Skeletal muscle satellite cell (primary cell): ENCODE data around the gene SMIM5.

Experiments used
- H3K27me3 ChIP-seq: 2 replicates; pipeline ENCODE4 v1.7.0; 2013; ENCODE audit warnings: low read length; ENCODE audit not compliant: control insufficient read depth, insufficient read depth
- H3K36me3 ChIP-seq: 2 replicates; pipeline ENCODE4 v1.7.0; 2013; ENCODE audit warnings: mild to moderate bottlenecking, control low read depth, low read length; ENCODE audit not compliant: insufficient read depth
- H3K4me1 ChIP-seq: 2 replicates; pipeline ENCODE4 v1.7.0; 2013; ENCODE audit warnings: low read length; ENCODE audit not compliant: control insufficient read depth, insufficient read depth
- H3K4me2 ChIP-seq: 2 replicates; pipeline ENCODE4 v1.7.0; 2013; ENCODE audit warnings: mild to moderate bottlenecking, low read length
- H3K4me3 ChIP-seq: 2 replicates; pipeline ENCODE4 v1.7.0; 2013; ENCODE audit warnings: low read length
- H3K9ac ChIP-seq: 2 replicates; pipeline ENCODE4 v1.7.0; 2013; ENCODE audit warnings: mild to moderate bottlenecking, low read depth, low read length, moderate library complexity
- H3K9me3 ChIP-seq: replicated peaks from 2 replicates; pipeline ENCODE4 v1.7.0; 2013; ENCODE audit warnings: mild to moderate bottlenecking, control low read depth, low read length

The SMIM5 gene

GRCh38 chr17:75607086-75607485 is 26.1 kb upstream of the SMIM5 start:
- Histone ChIP-seq H3K9me3 (no peaks in the 10 kb centered on the region), H3K36me3 (no peaks in the 10 kb centered on the region)

DNA sequence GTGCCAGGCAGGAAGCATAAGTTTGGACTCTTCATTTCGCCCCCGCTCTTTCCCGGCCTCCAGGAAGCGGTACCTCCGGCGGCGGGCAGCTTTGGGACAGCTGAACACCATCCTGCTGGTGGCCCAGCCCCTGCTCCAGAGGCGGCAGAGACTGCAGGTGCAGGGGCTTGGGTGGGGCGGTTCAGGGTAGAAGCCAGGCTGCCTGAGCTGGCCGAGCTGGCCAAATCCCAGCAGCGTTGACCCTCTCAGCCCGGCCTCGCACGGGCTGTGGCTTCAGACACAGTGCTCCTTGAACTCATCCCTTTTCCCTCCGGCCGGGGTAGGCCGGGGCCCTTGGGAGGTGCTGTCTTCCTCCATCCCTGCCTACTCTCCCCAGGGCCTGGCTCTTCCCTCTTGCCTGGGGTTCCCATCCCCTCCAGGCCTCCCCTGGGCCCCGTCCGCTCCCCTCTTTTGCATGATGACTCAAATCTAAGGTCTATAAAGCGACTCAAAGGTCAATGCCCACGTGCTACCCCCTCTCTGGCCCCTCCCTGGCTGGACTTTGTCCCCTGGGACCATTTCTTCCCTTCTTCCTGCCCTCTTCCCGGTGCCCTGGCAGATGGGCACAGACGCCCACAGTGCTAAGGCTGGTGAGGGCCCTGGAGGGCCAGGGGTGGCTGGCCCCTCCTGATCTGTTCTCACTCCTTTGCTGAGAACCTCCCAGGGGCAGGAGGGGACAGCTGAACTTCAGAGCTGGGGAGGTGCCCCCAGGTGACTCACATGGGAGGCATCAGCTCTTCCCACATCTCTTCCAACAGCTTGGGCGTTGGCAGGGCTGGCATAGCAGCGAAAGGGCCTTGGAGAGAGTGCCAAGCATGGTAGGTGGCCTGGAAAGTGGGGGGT is 22.9 kb upstream of the SMIM5 start:
- H3K9me3 ChIP-seq: no peaks in the 10 kb centered on the region
- no peaks in the 10 kb centered on the region for H3K36me3 ChIP-seq
- no peak overlapping the region for H3K4me3 ChIP-seq
- H3K9ac ChIP-seq: no peak overlapping the region
- H3K4me2 ChIP-seq: no peak overlapping the region
- no peaks in the 10 kb centered on the region for H3K27me3 ChIP-seq
- peaks cover 6% of the 10 kb centered on the region for H3K4me1 ChIP-seq

More at GRCh38 chr17:75607086-75607485, 26.1 kb upstream of the SMIM5 start:
- Histone ChIP-seq H3K9ac (no peak overlapping the region), H3K4me1 (peaks cover 18% of the 10 kb centered on the region), H3K27me3 (no peaks in the 10 kb centered on the region), H3K4me2 (no peak overlapping the region), H3K4me3 (no peak overlapping the region)

DNA sequence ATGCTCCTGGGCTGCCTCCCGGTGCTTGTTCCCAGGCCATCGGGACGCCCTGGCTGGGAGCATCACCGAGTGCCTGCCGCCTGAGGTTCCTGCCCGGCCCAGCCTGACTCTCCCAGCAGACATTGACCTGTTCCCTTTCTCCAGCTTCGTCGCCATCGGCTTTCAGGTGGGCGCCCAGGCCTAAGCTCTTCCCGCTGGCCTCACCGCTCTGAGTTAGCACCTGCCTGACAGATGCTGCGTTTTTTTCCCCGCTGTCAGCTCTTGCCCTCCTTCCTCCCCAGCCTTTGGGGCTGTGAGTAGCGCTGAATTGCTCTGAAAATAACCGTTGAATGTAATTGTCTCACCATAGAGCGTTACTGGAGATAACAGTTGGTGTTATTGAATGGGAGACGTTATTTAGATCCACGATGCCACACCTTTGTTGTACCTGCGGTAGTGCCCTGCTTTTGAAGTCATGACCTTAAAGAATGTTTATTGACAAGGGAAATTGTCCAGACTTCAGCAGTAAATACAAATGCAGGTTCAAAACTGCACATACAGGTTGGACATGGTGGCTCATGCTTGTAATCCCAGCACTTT is 21.3 kb upstream of the SMIM5 start:
- H3K4me2 ChIP-seq: no peak overlapping the region
- H3K4me1 ChIP-seq: peaks cover 6% of the 10 kb centered on the region
- H3K27me3 ChIP-seq: no peaks in the 10 kb centered on the region
- no peaks in the 10 kb centered on the region for H3K9me3 ChIP-seq
- no peak overlapping the region for H3K9ac ChIP-seq
- no peak overlapping the region for H3K4me3 ChIP-seq
- H3K36me3 ChIP-seq: no peaks in the 10 kb centered on the region

GRCh38 chr17:75612906-75613626 is 20.2 kb upstream of the SMIM5 start:
- no peaks in the 10 kb centered on the region for H3K9me3 ChIP-seq
- H3K36me3 ChIP-seq: no peaks in the 10 kb centered on the region
- H3K27me3 ChIP-seq: no peaks in the 10 kb centered on the region
- peaks cover 6% of the 10 kb centered on the region for H3K4me1 ChIP-seq
- no peak overlapping the region for H3K4me3 ChIP-seq
- H3K4me2 ChIP-seq: no peak overlapping the region
- H3K9ac ChIP-seq: no peak overlapping the region

DNA sequence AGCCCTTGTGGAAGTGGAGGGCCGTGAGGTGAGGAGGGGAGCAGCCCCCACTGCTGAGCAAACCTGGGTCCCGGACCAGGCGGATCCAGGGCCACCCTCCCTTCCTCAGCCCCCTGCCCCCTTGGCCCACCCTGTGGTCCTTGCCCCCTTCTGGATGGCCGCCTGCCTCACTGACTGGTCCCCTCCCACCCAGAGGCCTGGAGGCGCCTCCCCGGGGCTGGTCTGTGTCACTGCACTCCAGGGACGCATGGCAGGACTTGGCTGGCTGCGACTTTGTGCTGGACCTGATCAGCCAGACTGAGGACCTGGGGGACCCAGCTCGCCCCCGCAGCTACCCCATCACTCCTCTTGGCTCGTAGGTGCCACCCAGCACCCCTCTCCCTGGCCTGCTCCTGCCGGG is 19.2 kb upstream of the SMIM5 start:
- Histone ChIP-seq H3K4me3 (no peak overlapping the region), H3K4me2 (no peak overlapping the region), H3K36me3 (no peaks in the 10 kb centered on the region), H3K9me3 (no peaks in the 10 kb centered on the region), H3K27me3 (no peaks in the 10 kb centered on the region), H3K4me1 (peaks cover 6% of the 10 kb centered on the region), H3K9ac (no peak overlapping the region)

DNA sequence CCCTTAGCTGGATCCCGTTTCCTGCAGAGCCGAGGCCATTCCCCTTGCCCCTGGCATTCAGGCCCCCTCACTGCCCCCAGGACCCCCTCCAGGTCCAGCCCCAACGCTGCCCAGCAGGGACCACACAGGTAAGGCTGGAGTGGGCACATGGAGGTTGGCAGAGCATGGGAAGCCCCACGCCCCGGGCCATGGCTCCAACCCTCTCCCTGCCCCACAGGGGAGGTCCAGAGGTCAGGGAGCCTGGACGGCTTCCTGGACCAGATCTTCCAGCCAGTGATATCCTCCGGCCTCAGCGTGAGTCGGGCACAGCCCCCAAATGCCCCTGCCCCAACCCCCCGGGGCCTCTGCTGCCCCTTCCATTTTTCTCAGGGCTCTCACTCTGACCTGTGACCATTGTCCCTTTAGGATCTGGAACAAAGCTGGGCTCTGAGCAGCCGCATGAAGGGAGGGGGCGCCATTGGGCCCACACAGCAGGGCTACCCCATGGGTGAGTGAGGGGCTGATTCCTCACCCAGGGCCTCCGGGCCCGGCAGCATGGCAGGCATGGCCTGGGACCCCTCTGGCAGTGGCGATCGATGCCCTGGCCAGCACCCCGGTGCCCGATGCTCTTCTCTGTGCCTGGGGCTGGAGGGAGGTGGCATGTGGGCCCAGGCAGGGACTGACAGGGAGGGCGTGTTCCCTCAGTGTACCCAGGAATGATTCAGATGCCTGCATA is 18.5 kb upstream of the SMIM5 start:
- no peak overlapping the region for H3K4me3 ChIP-seq
- no peaks in the 10 kb centered on the region for H3K27me3 ChIP-seq
- peaks cover 6% of the 10 kb centered on the region for H3K4me1 ChIP-seq
- no peak overlapping the region for H3K9ac ChIP-seq
- no peaks in the 10 kb centered on the region for H3K36me3 ChIP-seq
- no peaks in the 10 kb centered on the region for H3K9me3 ChIP-seq
- no peak overlapping the region for H3K4me2 ChIP-seq

DNA sequence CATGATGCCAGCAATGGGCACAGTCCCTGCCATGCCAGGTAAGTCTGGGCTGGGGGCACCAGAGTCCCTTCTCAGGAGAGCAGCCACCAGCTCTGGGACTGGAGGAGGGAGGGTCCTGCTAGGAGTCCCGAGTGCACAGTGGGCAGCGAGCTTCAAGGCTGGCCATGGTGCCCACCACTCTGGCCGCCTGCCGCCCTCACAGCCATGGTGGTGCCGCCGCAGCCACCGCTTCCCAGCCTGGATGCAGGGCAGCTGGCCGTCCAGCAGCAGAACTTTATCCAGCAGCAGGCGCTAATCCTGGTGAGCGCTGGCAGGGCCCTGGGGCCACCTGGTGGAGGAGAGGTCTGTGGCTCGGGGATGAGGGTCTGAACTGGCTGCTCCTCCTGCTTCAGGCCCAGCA is 17.9 kb upstream of the SMIM5 start:
- no peaks in the 10 kb centered on the region for H3K36me3 ChIP-seq
- H3K9me3 ChIP-seq: no peaks in the 10 kb centered on the region
- H3K4me3 ChIP-seq: no peak overlapping the region
- H3K9ac ChIP-seq: no peak overlapping the region
- H3K4me1 ChIP-seq: peaks cover 6% of the 10 kb centered on the region
- no peak overlapping the region for H3K4me2 ChIP-seq
- H3K27me3 ChIP-seq: no peaks in the 10 kb centered on the region

DNA sequence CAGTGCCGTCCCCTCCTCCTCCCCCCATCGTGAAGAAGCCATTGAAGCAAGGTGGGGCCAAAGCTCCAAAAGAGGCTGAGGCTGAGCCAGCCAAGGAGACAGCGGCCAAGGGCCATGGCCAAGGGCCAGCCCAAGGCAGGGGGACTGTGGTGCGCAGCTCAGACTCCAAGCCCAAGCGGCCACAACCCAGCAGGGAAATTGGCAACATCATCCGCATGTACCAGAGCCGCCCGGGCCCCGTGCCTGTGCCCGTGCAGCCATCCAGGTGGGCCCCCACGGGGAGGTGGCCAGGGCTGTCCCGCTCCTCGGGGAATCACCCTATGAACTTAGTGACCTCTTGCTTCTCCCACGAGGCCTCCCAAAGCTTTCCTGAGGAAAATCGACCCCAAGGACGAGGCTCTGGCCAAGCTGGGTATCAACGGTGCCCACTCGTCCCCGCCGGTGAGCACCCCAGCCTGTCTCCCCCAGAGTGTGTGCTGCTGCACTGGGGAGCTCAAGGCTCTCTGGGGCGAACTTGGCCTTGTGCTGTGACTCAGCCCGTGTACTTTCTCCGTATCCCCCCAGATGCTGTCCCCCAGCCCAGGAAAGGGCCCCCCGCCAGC is 16.6 kb upstream of the SMIM5 start:
- no peaks in the 10 kb centered on the region for H3K9me3 ChIP-seq
- H3K4me1 ChIP-seq: no peaks in the 10 kb centered on the region
- no peak overlapping the region for H3K4me2 ChIP-seq
- H3K4me3 ChIP-seq: no peak overlapping the region
- H3K9ac ChIP-seq: no peak overlapping the region
- no peaks in the 10 kb centered on the region for H3K27me3 ChIP-seq
- H3K36me3 ChIP-seq: no peaks in the 10 kb centered on the region

GRCh38 chr17:75617218-75617617 is 16.0 kb upstream of the SMIM5 start:
- Histone ChIP-seq H3K4me1 (no peaks in the 10 kb centered on the region), H3K4me3 (no peak overlapping the region), H3K27me3 (no peaks in the 10 kb centered on the region), H3K4me2 (no peak overlapping the region), H3K36me3 (no peaks in the 10 kb centered on the region), H3K9me3 (no peaks in the 10 kb centered on the region), H3K9ac (no peak overlapping the region)

DNA sequence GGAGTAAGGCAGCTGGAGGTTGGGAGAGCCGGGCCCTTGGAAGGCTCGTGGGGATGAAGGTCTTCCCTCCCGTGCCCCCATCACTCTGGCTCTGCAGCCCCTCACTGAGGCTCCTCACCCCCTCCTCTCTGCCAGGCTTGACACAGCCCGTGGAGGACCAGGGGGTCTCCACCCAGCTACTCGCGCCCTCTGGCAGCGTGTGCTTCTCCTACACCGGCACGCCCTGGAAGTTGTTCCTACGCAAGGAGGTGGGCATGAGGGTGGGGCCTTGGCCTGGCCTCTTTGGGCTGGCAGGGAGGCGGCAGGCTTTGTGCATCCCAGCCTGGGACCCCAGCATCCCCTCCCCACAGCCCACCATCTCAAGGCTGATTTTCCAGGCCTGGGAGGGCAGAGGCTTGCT is 15.6 kb upstream of the SMIM5 start:
- Histone ChIP-seq H3K36me3 (no peaks in the 10 kb centered on the region), H3K9ac (no peak overlapping the region), H3K4me1 (no peaks in the 10 kb centered on the region), H3K4me3 (no peak overlapping the region), H3K27me3 (no peaks in the 10 kb centered on the region), H3K4me2 (no peak overlapping the region), H3K9me3 (no peaks in the 10 kb centered on the region)
